AG04450 (cell line): ENCODE data around the gene LIN28A. TPM values are rescaled to one million over a fixed set of nuclear protein-coding genes. Genes with fewer than 3 reads are reported as not detected.
A peak's percentile ranks its signal among the peaks of the same experiment; 100 is the strongest.

ENCODE experiments used
- CTCF ChIA-PET: fragments of 300-600, 350-600 bp; formaldehyde crosslinking; extraction: SDS; loops from one replicate; lab custom pipeline; 2022; ENCODE audit warnings: antibody characterized with exemption, inconsistent platforms; lab: Charles Lee
- POLR2A ChIA-PET: fragments of 350-600 bp; formaldehyde crosslinking; extraction: SDS; loops from one replicate; lab custom pipeline; 2021; ENCODE audit warnings: antibody characterized with exemption, inconsistent platforms; lab: Yijun Ruan, JAX
- DNase-seq: peaks from one replicate; pipeline ENCODE4 v3.0.0-alpha.2; 2011; ENCODE audit warnings: low read depth, low spot score
- H3K27ac ChIP-seq: one replicate; pipeline ENCODE4 v1.5.1; 2012; ENCODE audit warnings: low read depth, low read length, control low read depth
- H3K27me3 ChIP-seq: one replicate; pipeline ENCODE4 v1.6.0; 2012; ENCODE audit warnings: low read length; ENCODE audit not compliant: control insufficient read depth, insufficient read depth
- H3K4me3 ChIP-seq: 2 replicates; pipeline ENCODE4 v1.5.1; 2011; ENCODE audit warnings: mild to moderate bottlenecking, low read depth, low read length, control low read depth
- H3K9me3 ChIP-seq: 2 replicates; pipeline ENCODE4 v1.5.1; 2012; ENCODE audit warnings: low read length; ENCODE audit not compliant: control insufficient read depth, insufficient read depth
- polyA plus RNA-seq: library from polyadenylated mRNA; depleted of rRNA; stranded (reverse); fragments of >200 nt; gene quantifications from 2 replicates; pipeline ENCODE4 v1.2.3, GENCODE V29; 2011
- TF ChIP-seq, protein P1 (sequence below): IDR thresholded peaks from 2 replicates; pipeline ENCODE4 v1.5.1; 2011; ENCODE audit warnings: low read depth, low read length, control low read depth, inconsistent platforms

The LIN28A gene
- polyA plus RNA-seq, 1 experiment, result not detected

DNA sequence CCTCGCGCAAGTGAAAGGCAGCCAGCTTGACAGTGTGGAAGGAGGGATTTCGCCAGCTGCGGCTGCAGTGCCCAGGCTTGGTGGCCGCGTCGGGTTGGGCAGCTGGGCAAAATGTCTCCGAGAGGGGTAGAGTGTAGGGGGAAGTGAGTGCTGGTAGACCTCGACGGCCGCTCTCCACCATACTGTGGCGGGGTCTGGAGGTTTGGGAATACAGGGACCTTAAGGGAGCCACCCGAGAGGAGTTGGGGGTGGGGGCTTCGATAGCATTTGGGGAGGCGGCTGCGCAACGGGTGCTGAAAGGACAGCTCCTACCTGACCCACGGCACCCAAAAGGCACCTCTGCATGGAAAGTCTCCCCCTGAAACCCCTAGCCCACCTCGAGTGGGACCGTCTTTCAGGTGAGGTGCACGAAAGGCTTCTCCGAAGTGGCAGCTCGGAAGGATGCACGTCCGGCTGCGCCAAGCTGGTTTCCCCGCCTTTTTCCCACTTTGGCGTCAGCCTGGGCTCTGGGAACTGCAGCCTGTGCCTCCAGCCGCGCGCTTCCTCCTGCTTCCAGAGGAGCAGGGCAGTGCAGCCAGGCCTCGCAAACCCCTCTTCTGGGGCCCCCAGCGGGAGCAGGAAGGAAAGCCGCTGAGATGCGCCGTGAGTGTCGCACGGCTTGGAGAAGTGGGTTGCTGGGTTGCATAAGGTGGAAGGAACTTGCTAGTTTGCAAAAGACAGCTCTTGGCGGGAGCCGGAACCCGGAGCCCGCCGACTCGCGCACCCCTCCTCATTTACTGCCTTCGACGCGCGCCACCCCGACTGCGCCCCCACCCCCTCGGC lies 61.1 kb downstream of the LIN28A start:
- Histone ChIP-seq H3K27ac (peak overlapping the region; percentile 47), H3K9me3 (no peaks in the 10 kb centered on the region; the same call in 1 of the 2 replicates), H3K27me3 (no peaks in the 10 kb centered on the region), H3K4me3 (peak overlapping the region; percentile 63)
- ChIA-PET POLR2A (interaction anchor here (0.8 to 2.0 kb wide), 6 partner anchors 13 to 238 kb away, joined by 3 to 7 read pairs (median 4); partner anchors contain the start of genes CEP85 and DHDDS), CTCF (interaction anchor here (0.9 to 1.1 kb wide), 2 partner anchors 17 to 237 kb away, joined by 3 read pairs; no protein-coding TSS in a partner anchor)
- TF ChIP-seq, protein P1, sequence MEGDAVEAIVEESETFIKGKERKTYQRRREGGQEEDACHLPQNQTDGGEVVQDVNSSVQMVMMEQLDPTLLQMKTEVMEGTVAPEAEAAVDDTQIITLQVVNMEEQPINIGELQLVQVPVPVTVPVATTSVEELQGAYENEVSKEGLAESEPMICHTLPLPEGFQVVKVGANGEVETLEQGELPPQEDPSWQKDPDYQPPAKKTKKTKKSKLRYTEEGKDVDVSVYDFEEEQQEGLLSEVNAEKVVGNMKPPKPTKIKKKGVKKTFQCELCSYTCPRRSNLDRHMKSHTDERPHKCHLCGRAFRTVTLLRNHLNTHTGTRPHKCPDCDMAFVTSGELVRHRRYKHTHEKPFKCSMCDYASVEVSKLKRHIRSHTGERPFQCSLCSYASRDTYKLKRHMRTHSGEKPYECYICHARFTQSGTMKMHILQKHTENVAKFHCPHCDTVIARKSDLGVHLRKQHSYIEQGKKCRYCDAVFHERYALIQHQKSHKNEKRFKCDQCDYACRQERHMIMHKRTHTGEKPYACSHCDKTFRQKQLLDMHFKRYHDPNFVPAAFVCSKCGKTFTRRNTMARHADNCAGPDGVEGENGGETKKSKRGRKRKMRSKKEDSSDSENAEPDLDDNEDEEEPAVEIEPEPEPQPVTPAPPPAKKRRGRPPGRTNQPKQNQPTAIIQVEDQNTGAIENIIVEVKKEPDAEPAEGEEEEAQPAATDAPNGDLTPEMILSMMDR, result no peak
- DNase-seq, result peak; percentile 32

GRCh38 chr1:26472320-26472900 lies 61.8 kb downstream of the LIN28A start, which contains the start of gene HMGN2:
TSS of gene HMGN2 (plus strand) at chr1:26472440. CDS start at chr1:26472613, 173 bp downstream.
- CTCF ChIA-PET, result interaction anchor here (1.1 kb wide), 1 partner anchor 237 kb away, joined by 3 read pairs; no protein-coding TSS in a partner anchor
- Histone ChIP-seq H3K4me3 (peak within 1 kb of the TSS; percentile 63), H3K27me3 (no peaks in the 10 kb centered on the region), H3K27ac (peak within 1 kb of the TSS; percentile 93), H3K9me3 (no peaks in the 10 kb centered on the region; the same call in 1 of the 2 replicates)
- peak; percentile 60 for DNase-seq
- TF ChIP-seq, protein P1, result no peak
- POLR2A ChIA-PET, result interaction anchor here (0.6 to 2.0 kb wide), 7 partner anchors 12 to 239 kb away, joined by 3 to 7 read pairs (median 4); partner anchors contain the start of genes CEP85 and DHDDS

DNA sequence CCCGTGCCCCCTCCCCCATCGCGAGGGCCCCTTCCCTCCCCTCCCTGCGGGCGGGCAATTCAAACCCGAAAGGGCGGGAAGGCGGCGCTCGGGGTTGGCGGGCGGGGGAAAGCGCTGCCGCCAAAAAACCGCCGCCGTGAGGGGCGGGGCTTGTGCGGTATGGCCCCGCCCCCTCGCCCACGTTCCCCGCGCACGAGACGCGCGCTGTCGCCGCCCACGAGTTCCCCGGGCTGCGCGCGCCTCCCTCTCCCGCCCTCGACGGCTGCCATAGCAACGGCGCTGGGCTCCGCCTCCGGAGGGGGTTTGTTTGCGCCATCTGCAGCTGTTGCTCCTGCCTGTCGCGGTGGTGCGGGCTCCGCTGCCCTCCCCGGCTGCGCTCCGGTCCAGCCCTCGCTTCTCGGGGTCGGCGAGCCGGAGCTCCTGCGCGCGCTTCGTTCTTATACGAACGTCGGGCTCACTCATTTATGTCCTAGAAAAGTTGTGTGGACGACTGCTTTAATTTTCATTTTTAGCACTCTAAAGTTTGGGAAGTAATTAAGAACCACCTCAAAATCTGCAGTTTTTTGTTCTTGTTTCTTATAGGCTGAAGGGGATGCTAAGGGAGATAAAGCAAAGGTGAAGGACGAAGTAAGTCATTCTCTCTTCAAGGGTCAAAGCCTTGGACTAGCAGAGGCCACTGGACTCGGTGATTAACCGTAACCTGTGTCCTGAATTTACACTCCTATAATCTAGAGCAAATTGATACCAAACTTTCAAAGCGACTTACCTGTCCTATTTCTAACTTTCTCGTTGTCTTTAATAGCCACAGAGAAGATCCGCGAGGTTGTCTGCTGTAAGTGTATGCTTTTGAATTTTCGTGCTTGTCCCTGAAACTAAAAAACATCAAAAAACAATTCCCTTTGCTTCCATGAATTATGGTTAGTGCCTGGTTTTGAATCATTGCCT lies 62.6 kb downstream of the LIN28A start:
- Histone ChIP-seq H3K9me3 (no peaks in the 10 kb centered on the region; the same call in 1 of the 2 replicates), H3K27ac (no peak overlapping the region), H3K27me3 (no peaks in the 10 kb centered on the region), H3K4me3 (peak overlapping the region; percentile 63)
- TF ChIP-seq, protein P1, result no peak
- DNase-seq, result peak; percentile 86
- POLR2A ChIA-PET, result interaction anchor here (0.6 to 2.0 kb wide), 3 partner anchors 19 to 27 kb away, joined by 3 to 7 read pairs (median 5); no protein-coding TSS in a partner anchor
- CTCF ChIA-PET, result no interaction called here

GRCh38 chr1:26474818-26475217 lies 64.2 kb downstream of the LIN28A start:
- Histone ChIP-seq H3K27me3 (no peaks in the 10 kb centered on the region), H3K4me3 (no peak overlapping the region), H3K27ac (no peak overlapping the region), H3K9me3 (no peaks in the 10 kb centered on the region; the same call in 1 of the 2 replicates)
- TF ChIP-seq, protein P1, result no peak
- ChIA-PET POLR2A (no interaction called here), CTCF (no interaction called here)
- DNase-seq, result no peak
